Measurements from ENCODE around the gene STK25. TPM values are rescaled to one million over a fixed set of nuclear protein-coding genes. Genes with fewer than 3 reads are reported as not detected.

Gene STK25
- total and polyA plus RNA-seq, 10 of the 15 experiments (the other 5 are each of a cell fraction or from before 2014, with no cell fraction given), result 6.0 to 154 (median 89.3) TPM

DNA sequence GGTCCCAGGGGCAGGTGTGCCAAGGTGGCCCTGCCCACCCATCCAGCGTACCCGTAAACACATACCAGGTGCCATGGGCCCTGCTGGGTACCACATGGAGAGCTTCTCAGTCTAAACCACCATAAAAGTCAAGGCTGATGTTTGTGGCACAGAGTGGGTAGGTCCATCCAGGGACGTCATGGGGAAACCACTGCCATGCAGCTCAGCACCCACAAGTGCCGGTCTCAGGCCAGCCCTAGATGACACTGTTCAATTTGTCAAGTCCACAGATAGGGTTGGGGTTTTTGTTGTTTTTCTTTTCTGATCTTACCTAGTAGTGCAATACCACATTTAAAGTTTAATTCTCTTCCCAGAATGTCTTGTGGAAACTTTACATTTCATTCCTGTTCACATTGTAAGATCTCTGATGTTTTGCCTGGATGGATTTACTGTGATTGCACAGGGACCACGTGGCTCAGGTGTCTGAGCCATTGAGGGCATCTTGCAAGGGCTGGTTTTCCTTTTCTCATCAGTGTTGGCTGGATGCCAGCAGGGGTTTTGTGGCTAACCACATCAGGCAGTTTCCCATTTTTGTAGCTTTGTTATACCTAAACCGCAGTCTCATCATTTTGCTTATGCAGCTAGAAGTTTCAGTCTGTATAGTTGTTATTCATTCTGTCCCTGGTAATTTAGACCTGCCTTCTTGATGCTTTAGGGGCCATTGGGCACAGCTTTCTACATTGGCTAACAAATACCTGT is 64.7 kb downstream of the STK25 start:
- DNase-seq (ENCODE audit: low read depth, low spot score) (peak; percentile 83), ATAC-seq (peak; percentile 89), FAIRE-seq (peak; percentile 99)
- intact Hi-C loops (cut with micrococcal nuclease; ENCODE audit: unreplicated experiment) (no loop called here), in situ Hi-C loops (cut with MboI) (no loop called here)
- WGBS (ENCODE audit: insufficient coverage, insufficient replicate concordance, low lambda C conversion rate, missing lambda C conversion rate), result 47% methylated on average over 6 of the region's 6 CpGs
- Histone ChIP-seq H3K27ac (ENCODE audit: control insufficient read depth, insufficient read depth) (no peak overlapping the region), H3K9me3 (replicated peaks; ENCODE audit: control insufficient read depth, insufficient read depth, low read length) (no peaks in the 10 kb centered on the region), H2AFZ (ENCODE audit: control insufficient read depth, low read depth, low read length) (no peak overlapping the region), H3K4me3 (no peak overlapping the region), H3K9ac (ENCODE audit: control insufficient read depth, insufficient read depth, low read length) (no peak overlapping the region), H3K4me1 (ENCODE audit: control insufficient read depth, insufficient read depth, low read length) (peaks cover 23% of the 10 kb centered on the region), H3K79me2 (ENCODE audit: control insufficient read depth, insufficient read depth, low read length) (no peaks in the 10 kb centered on the region), H3K36me3 (ENCODE audit: control insufficient read depth in 2 of 2, insufficient read depth in 2 of 2, low read length in 1 of 2) (peaks cover 4 to 14% of the 10 kb centered on the region in 2 experiments; a peak in 3 of 4 replicates), H4K20me1 (ENCODE audit: control insufficient read depth, insufficient read depth) (peaks cover 7% of the 10 kb centered on the region), H3K27me3 (replicated peaks in 1 of 2; ENCODE audit: control insufficient read depth in 2 of 2, insufficient read depth in 2 of 2, low read length in 1 of 2) (no peaks in the 10 kb centered on the region), H3K4me2 (ENCODE audit: control insufficient read depth, insufficient read depth) (peak overlapping the region; percentile 46; the same call in 1 of the 2 replicates)
- ChIA-PET SMC1A (ENCODE audit: uncharacterized antibody, unreplicated experiment) (interaction anchor here (1.0 to 2.1 kb wide), 4 partner anchors 8 to 72 kb away, joined by 3 to 8 read pairs (median 3); no protein-coding TSS in a partner anchor), CTCF (interaction anchor here (1.3 kb wide), 1 partner anchor 72 kb away, joined by 3 read pairs; no protein-coding TSS in a partner anchor), RAD21 (ENCODE audit: unreplicated experiment) (interaction anchor here (1.1 kb wide), 1 partner anchor 86 kb away, joined by 5 read pairs; no protein-coding TSS in a partner anchor), POLR2A (no interaction called here)
- BruUV-seq (replicated peaks), result no TSS peak
- no peak for TF ChIP-seq WRNIP1 (IDR thresholded peaks at IDR 0.05; ENCODE audit: borderline replicate concordance, low read depth, low read length)
- TF ChIP-seq IKZF1 (conservative IDR thresholded peaks at IDR 0.05), result peak; percentile 61
- TF ChIP-seq, protein P1, sequence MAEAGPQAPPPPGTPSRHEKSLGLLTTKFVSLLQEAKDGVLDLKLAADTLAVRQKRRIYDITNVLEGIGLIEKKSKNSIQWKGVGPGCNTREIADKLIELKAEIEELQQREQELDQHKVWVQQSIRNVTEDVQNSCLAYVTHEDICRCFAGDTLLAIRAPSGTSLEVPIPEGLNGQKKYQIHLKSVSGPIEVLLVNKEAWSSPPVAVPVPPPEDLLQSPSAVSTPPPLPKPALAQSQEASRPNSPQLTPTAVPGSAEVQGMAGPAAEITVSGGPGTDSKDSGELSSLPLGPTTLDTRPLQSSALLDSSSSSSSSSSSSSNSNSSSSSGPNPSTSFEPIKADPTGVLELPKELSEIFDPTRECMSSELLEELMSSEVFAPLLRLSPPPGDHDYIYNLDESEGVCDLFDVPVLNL (IDR thresholded peaks at IDR 0.05; ENCODE audit: low read depth, low read length), result no peak
- no peak for TF ChIP-seq BACH1 (IDR thresholded peaks at IDR 0.05; ENCODE audit: borderline replicate concordance)
- TF ChIP-seq JUNB (IDR thresholded peaks at IDR 0.05), result peak; percentile 39
- no peak for TF ChIP-seq ZNF207 (IDR thresholded peaks at IDR 0.05; ENCODE audit: borderline replicate concordance)
- no peak for TF ChIP-seq TCF12 (IDR thresholded peaks at IDR 0.05; ENCODE audit: low read depth, low read length)
- TF ChIP-seq, protein P2, sequence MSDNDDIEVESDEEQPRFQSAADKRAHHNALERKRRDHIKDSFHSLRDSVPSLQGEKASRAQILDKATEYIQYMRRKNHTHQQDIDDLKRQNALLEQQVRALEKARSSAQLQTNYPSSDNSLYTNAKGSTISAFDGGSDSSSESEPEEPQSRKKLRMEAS (IDR thresholded peaks at IDR 0.05; ENCODE audit: low read depth, low read length), result no peak
- TF ChIP-seq RB1 (IDR thresholded peaks at IDR 0.05; ENCODE audit: borderline replicate concordance), result no peak
- no peak for TF ChIP-seq TAF1 (IDR thresholded peaks at IDR 0.05; ENCODE audit: borderline replicate concordance, low read depth, low read length)
- TF ChIP-seq TCF7 (IDR thresholded peaks at IDR 0.05; ENCODE audit: borderline replicate concordance), result peak; percentile 84
- no peak for TF ChIP-seq BRCA1 (IDR thresholded peaks at IDR 0.05; ENCODE audit: low read depth, low read length)
- 0 out of 2 replicates have a peak, but pooled peaks have one; percentile 27 for TF ChIP-seq ATF7 (IDR thresholded peaks at IDR 0.05; ENCODE audit: low read depth)
- no peak for TF ChIP-seq CBX5 (IDR thresholded peaks at IDR 0.05; ENCODE audit: low read depth)
- peak; percentile 85; the same call in 1 of the 2 replicates for TF ChIP-seq NFIC (IDR thresholded peaks at IDR 0.05; ENCODE audit: low read depth, low read length)
- TF ChIP-seq, protein P3, sequence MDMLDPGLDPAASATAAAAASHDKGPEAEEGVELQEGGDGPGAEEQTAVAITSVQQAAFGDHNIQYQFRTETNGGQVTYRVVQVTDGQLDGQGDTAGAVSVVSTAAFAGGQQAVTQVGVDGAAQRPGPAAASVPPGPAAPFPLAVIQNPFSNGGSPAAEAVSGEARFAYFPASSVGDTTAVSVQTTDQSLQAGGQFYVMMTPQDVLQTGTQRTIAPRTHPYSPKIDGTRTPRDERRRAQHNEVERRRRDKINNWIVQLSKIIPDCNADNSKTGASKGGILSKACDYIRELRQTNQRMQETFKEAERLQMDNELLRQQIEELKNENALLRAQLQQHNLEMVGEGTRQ (IDR thresholded peaks at IDR 0.05; ENCODE audit: borderline replicate concordance, low read depth, low read length), result no peak; the same call in 1 of the 2 replicates
- TF ChIP-seq FOS (IDR thresholded peaks at IDR 0.05; ENCODE audit: borderline replicate concordance, extremely low read depth, insufficient read length), result no peak
- no peak for TF ChIP-seq GABPA (IDR thresholded peaks at IDR 0.05; ENCODE audit: low read depth)
- TF ChIP-seq RUNX3 (IDR thresholded peaks at IDR 0.05; ENCODE audit: low read length), result peak; percentile 99
- TF ChIP-seq, protein P4, sequence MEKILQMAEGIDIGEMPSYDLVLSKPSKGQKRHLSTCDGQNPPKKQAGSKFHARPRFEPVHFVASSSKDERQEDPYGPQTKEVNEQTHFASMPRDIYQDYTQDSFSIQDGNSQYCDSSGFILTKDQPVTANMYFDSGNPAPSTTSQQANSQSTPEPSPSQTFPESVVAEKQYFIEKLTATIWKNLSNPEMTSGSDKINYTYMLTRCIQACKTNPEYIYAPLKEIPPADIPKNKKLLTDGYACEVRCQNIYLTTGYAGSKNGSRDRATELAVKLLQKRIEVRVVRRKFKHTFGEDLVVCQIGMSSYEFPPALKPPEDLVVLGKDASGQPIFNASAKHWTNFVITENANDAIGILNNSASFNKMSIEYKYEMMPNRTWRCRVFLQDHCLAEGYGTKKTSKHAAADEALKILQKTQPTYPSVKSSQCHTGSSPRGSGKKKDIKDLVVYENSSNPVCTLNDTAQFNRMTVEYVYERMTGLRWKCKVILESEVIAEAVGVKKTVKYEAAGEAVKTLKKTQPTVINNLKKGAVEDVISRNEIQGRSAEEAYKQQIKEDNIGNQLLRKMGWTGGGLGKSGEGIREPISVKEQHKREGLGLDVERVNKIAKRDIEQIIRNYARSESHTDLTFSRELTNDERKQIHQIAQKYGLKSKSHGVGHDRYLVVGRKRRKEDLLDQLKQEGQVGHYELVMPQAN (conservative IDR thresholded peaks at IDR 0.05), result no peak
